GM23338 (cell line): ENCODE data around the gene DENND1B.

Experiments used
- CREB1 ChIP-seq: fragments of 250-450 bp; sonication (Bioruptor Pico); IDR thresholded peaks from 2 replicates; pipeline ENCODE4 v1.5.0; 2020; ENCODE audit warnings: low read depth, mild to moderate bottlenecking, moderate library complexity
- CTCF ChIP-seq, 2 experiments: fragments of 200-600 bp in 1 of 2; sonication (generic) in 1 of 2; conservative IDR thresholded peaks; 2 replicates each; pipeline versions ENCODE4 v1.5.1 to v1.6.1; 2016 to 2017; ENCODE audit warnings: antibody characterized with exemption in 2 of 2, low read depth in 2 of 2, mild to moderate bottlenecking in 2 of 2, moderate library complexity in 1 of 2
- ETS1 ChIP-seq: IDR thresholded peaks from 2 replicates; pipeline ENCODE4 v1.6.1; 2016; ENCODE audit warnings: antibody characterized with exemption
- EZH2 ChIP-seq: fragments of 200-600 bp; sonication (generic); IDR thresholded peaks from one replicate; pipeline ENCODE4 v1.8.0; 2017; ENCODE audit warnings: antibody characterized with exemption, mild to moderate bottlenecking, low read depth; ENCODE audit not compliant: unreplicated experiment
- EZH2phosphoT487 ChIP-seq: fragments of 200-600 bp; sonication (generic); IDR thresholded peaks from one replicate; pipeline ENCODE4 v1.8.1; 2018; ENCODE audit warnings: antibody characterized with exemption; ENCODE audit not compliant: unreplicated experiment
- JUNB ChIP-seq: IDR thresholded peaks from one replicate; pipeline ENCODE4 v1.6.1; 2016; ENCODE audit warnings: antibody characterized with exemption; ENCODE audit not compliant: unreplicated experiment
- NANOG ChIP-seq: IDR thresholded peaks from 2 replicates; pipeline ENCODE4 v1.6.1; 2016; ENCODE audit warnings: antibody characterized with exemption, borderline replicate concordance
- POLR2AphosphoS5 ChIP-seq: IDR thresholded peaks from 2 replicates; pipeline ENCODE4 v1.6.1; 2016; ENCODE audit warnings: antibody characterized with exemption, low read depth
- REST ChIP-seq: IDR thresholded peaks from one replicate; pipeline ENCODE4 v1.6.1; 2018; ENCODE audit warnings: antibody characterized with exemption; ENCODE audit not compliant: unreplicated experiment
- STAT1 ChIP-seq: IDR thresholded peaks from one replicate; pipeline ENCODE4 v1.6.1; 2016; ENCODE audit warnings: antibody characterized with exemption; ENCODE audit not compliant: unreplicated experiment
- ZNF114 ChIP-seq: fragments of 250-450 bp; sonication (Bioruptor Pico); IDR thresholded peaks from 2 replicates; pipeline ENCODE4 v1.5.0; 2020; ENCODE audit warnings: mild to moderate bottlenecking, moderate library complexity
- ZNF331 ChIP-seq: fragments of 250-450 bp; sonication (Bioruptor Pico); IDR thresholded peaks from 2 replicates; pipeline ENCODE4 v1.5.0; 2020; ENCODE audit warnings: low read depth, mild to moderate bottlenecking, moderate library complexity

- no peak for TF ChIP-seq REST
- no peak for TF ChIP-seq POLR2AphosphoS5
- no peak for TF ChIP-seq CTCF (conservative IDR thresholded peaks at IDR 0.05; ENCODE audit: low read depth in 2 of 2)
- no peak for TF ChIP-seq EZH2
- no peak for TF ChIP-seq NANOG
- TF ChIP-seq EZH2phosphoT487 = no peak
- no peak for TF ChIP-seq JUNB
- TF ChIP-seq CREB1 = no peak
- TF ChIP-seq ETS1 = no peak
- no peak for TF ChIP-seq ZNF114 (CRISPR knock-in tag)
- no peak for TF ChIP-seq STAT1
- no peak for TF ChIP-seq ZNF331
These were observed 294.8 kb downstream of the DENND1B start for GRCh38 chr1:197480446-197480845.
